C4-2B (cell line): ENCODE results near the gene ETS1.

Experiments
- H3K27ac ChIP-seq: fragments of 450-650 bp; 2 replicates; pipeline ENCODE4 v1.5.1; 2017
- CTCF ChIP-seq: fragments of 450-650 bp; conservative IDR thresholded peaks from 2 replicates; pipeline ENCODE4 v1.5.1; 2017; ENCODE audit warnings: mild to moderate bottlenecking
- ZFX ChIP-seq: fragments of 450-650 bp; IDR thresholded peaks from 2 replicates; pipeline ENCODE4 v1.6.1; 2017

The ETS1 gene

GRCh38 chr11:128520888-128521681 is 66.3 kb downstream of the ETS1 start:
- TF ChIP-seq ZFX (no peak), CTCF (no peak)

GRCh38 chr11:128520206-128520887 is 67.0 kb downstream of the ETS1 start:
- H3K27ac ChIP-seq: no peak overlapping the region

More at GRCh38 chr11:128520888-128521681, 66.3 kb downstream of the ETS1 start:
- H3K27ac ChIP-seq: no peak overlapping the region

DNA sequence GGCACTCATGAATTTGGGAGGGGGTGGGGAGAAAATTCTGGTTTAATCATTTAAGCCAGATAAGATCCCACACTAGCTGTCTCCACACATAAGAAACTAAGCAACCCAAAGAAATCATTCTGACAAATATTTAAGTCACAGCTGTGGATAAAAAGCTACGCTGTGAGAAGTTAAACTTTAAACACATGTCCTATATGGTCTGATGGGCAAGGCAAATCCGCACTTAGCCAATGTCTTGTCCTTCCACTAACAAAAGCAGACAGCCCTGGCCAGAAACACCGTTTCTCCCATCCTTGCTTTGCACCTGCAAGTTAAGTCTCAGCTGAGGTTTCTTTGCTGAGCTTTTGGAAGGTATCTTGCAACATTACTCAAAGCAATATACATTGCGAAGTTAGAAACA is 68.0 kb downstream of the ETS1 start:
- no peak for TF ChIP-seq ZFX
- no peak for TF ChIP-seq CTCF
- H3K27ac ChIP-seq: no peak overlapping the region

More at GRCh38 chr11:128520206-128520887, 67.0 kb downstream of the ETS1 start:
- no peak for TF ChIP-seq CTCF
- TF ChIP-seq ZFX: no peak

DNA sequence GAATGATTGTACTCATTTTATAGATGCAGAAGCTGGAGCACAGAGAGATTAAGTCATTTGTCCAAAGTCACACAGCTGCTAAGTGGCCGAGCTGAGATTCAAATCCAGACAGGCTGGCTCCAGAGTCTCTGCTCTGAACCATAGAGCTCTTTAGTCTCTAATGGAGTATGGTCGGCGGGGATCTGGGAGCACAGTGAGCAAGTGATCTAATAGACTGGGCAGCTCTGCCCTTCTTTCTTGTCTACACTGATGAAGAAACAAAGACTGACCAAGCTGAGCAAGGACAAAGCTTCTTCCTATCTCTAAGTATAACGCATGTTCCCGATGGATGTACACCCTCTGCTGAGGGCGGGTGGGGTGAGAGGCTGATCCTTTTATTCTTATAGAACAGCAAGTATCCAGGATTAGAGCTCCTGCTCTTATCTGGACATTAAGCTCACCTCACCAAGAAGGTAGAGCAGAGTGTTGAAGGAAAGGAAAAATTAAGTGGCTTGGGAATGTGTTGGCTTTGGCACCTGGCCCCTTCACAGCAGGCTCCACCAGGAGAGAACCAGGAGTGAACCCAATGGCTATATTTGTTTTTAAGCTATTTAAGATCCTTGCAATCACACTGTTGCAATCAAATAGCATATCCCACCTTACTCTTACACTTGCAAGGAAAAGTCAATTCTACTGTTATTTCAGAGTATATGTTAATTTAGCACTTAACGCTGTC is 68.7 kb downstream of the ETS1 start:
- no peak overlapping the region for H3K27ac ChIP-seq
- TF ChIP-seq ZFX (no peak), CTCF (no peak)

DNA sequence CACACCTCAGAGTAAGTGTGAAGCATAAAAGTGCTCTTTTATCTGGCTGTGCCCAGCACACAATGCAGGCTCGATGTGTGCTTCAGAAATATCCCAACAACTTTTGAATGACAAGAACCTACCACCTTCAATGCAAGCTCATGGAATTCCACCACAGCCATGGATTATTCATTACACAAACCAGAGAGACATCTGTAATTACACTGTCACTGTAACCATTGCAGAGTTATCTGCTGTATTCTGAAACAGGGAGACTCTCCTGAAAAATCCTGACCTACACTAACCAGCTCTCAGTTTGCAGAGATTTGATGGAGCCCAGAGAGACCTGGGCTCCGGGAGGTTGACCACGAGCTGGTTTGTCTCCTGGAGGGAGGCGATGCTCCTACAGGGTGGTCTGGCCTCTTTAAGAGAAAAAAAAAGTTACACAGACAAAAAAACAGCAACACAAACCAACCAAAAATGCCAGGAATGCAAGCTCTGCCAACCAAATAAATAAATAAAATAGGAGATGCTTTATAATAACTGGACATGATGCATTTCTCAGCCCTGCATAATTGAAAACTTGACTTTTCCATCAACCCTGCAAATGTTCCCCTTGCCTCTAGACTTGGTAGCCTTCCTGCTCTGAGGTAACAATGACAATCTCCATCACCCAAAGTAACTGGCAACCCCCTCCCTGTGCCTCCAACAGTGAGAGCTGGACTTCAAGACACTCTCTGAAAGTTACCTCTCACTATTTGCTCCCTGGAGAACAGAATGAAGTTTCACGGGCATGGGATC is 69.7 kb downstream of the ETS1 start:
- no peak overlapping the region for H3K27ac ChIP-seq
- TF ChIP-seq ZFX (no peak), CTCF (no peak)

GRCh38 chr11:128516886-128517285 is 70.5 kb downstream of the ETS1 start:
- TF ChIP-seq ZFX (no peak), CTCF (no peak)
- H3K27ac ChIP-seq: no peak overlapping the region
